ENCODE data around the gene PHOX2A. TPM values are rescaled to one million over a fixed set of nuclear protein-coding genes. Genes with fewer than 3 reads are reported as not detected.

Gene PHOX2A
- total and polyA plus RNA-seq, 2 of the 13 experiments (the other 11 are each of a cell fraction or from before 2014, with no cell fraction given), result not detected

- in situ Hi-C loops (cut with HindIII; ENCODE audit: extremely low pct_ligation_motif_present, low pct_unique_long_range_greater_than_20kb), result no loop called here
- no peak for DNase-seq (ENCODE audit: low spot score)
- Histone ChIP-seq H3K27me3 (ENCODE audit: control insufficient read depth in 1 of 2, insufficient read depth in 2 of 2, low read length in 2 of 2) (no peaks in the 10 kb centered on the region), H2AFZ (ENCODE audit: low read length) (no peak overlapping the region), H3K36me3 (replicated peaks in 1 of 2; ENCODE audit: control insufficient read depth in 1 of 2, insufficient read depth in 2 of 2, low read length in 2 of 2) (no peaks in the 10 kb centered on the region), H3K4me1 (ENCODE audit: insufficient read depth, low read length) (peaks cover 15% of the 10 kb centered on the region; the same call in 1 of the 2 replicates), H4K20me1 (ENCODE audit: insufficient read depth, low read length) (no peaks in the 10 kb centered on the region), H3K4me3 (replicated peaks in 1 of 3; ENCODE audit: insufficient read depth in 1 of 3, low read depth in 2 of 3, low read length in 3 of 3) (no peak overlapping the region), H3K27ac (ENCODE audit: extremely low read length, insufficient read depth, low read length) (no peak overlapping the region), H3K9me3 (ENCODE audit: low read length) (no peaks in the 10 kb centered on the region), H3K9ac (ENCODE audit: insufficient read depth, low read depth, low read length) (no peak overlapping the region), H3K79me2 (ENCODE audit: insufficient read depth, low read length) (no peaks in the 10 kb centered on the region), H3K4me2 (ENCODE audit: low read depth, low read length) (no peak overlapping the region)
- ATAC-seq, result no peak
- TF ChIP-seq NPAS2 (CRISPR knock-in tag; IDR thresholded peaks at IDR 0.05; ENCODE audit: borderline replicate concordance) (no peak), FOSL2 (CRISPR knock-in tag; IDR thresholded peaks at IDR 0.05) (0 out of 2 replicates have a peak, but pooled peaks have one; percentile 13), PAX8 (CRISPR knock-in tag; IDR thresholded peaks at IDR 0.05; ENCODE audit: borderline replicate concordance) (no peak), NCOA1 (CRISPR knock-in tag; IDR thresholded peaks at IDR 0.05) (no peak), GFI1 (CRISPR knock-in tag; IDR thresholded peaks at IDR 0.05; ENCODE audit: borderline replicate concordance) (no peak)
- FAIRE-seq, result no peak
- intact Hi-C loops (cut with micrococcal nuclease; ENCODE audit: unreplicated experiment), result no loop called here
- 25% methylated on average over 4 of the region's 4 CpGs for WGBS (ENCODE audit: low lambda C conversion rate)
- ChIA-PET CTCF (ENCODE audit: low intra/inter-chr PET ratio, low total read pairs) (no interaction called here), POLR2A (no interaction called here)
- no TSS peak for BruUV-seq (replicated peaks)
These were observed 19.4 kb upstream of the PHOX2A start for GRCh38 chr11:72263361-72263760.

- in situ Hi-C loops (cut with HindIII; ENCODE audit: extremely low pct_ligation_motif_present, low pct_unique_long_range_greater_than_20kb) (no loop called here), intact Hi-C loops (cut with micrococcal nuclease; ENCODE audit: unreplicated experiment) (no loop called here)
- POLR2A ChIA-PET, result no interaction called here
These were observed 16.6 kb upstream of the PHOX2A start for GRCh38 chr11:72260574-72260973.

More at GRCh38 chr11:72260574-72260973, 16.6 kb upstream of the PHOX2A start:
- under 1% methylated on average over 5 of the region's 5 CpGs for WGBS (ENCODE audit: low lambda C conversion rate)
- H3K79me2 ChIP-seq (ENCODE audit: insufficient read depth, low read length), result no peaks in the 10 kb centered on the region
- no peak overlapping the region for H2AFZ ChIP-seq (ENCODE audit: low read length)
- no peaks in the 10 kb centered on the region for H4K20me1 ChIP-seq (ENCODE audit: insufficient read depth, low read length)
- BruUV-seq (replicated peaks), result no TSS peak
- peaks cover 8% of the 10 kb centered on the region; the same call in 1 of the 2 replicates for H3K4me1 ChIP-seq (ENCODE audit: insufficient read depth, low read length)
- H3K9ac ChIP-seq (ENCODE audit: insufficient read depth, low read depth, low read length), result no peak overlapping the region
- no peak for TF ChIP-seq ZNF431 (CRISPR knock-in tag; IDR thresholded peaks at IDR 0.05; ENCODE audit: borderline replicate concordance, low read depth)
- H3K4me3 ChIP-seq (replicated peaks in 1 of 3; ENCODE audit: insufficient read depth in 1 of 3, low read depth in 2 of 3, low read length in 3 of 3), result no peak overlapping the region
- no peaks in the 10 kb centered on the region for H3K36me3 ChIP-seq (replicated peaks in 1 of 2; ENCODE audit: control insufficient read depth in 1 of 2, insufficient read depth in 2 of 2, low read length in 2 of 2)
- CTCF ChIA-PET (ENCODE audit: low intra/inter-chr PET ratio, low total read pairs), result no interaction called here
- H3K27ac ChIP-seq (ENCODE audit: extremely low read length, insufficient read depth, low read length), result no peak overlapping the region
- no peak for DNase-seq (ENCODE audit: low spot score)
- FAIRE-seq, result no peak
- H3K4me2 ChIP-seq (ENCODE audit: low read depth, low read length), result no peak overlapping the region
- no peaks in the 10 kb centered on the region for H3K9me3 ChIP-seq (ENCODE audit: low read length)
- no peaks in the 10 kb centered on the region for H3K27me3 ChIP-seq (ENCODE audit: control insufficient read depth in 1 of 2, insufficient read depth in 2 of 2, low read length in 2 of 2)
- no peak for ATAC-seq
